HCT116 (cell line): Measurements from ENCODE around the gene NEK6. TPM values are rescaled to one million over a fixed set of nuclear protein-coding genes. Genes with fewer than 3 reads are reported as not detected.

Source experiments
- ATAC-seq: fragments of 200-7000 bp; cut with Tn5 transposase; 2 replicates; pipeline ENCODE4 v1.9.1; 2020; ENCODE audit warnings: mild to moderate bottlenecking, moderate library complexity
- BruUV-seq: library from RNA; stranded (reverse); fragments of 400-500 nt; replicated peaks from 2 replicates; lab custom pipeline; 2021; lab: Mats Ljungman, UMichigan
- CTCF ChIA-PET: fragments of 300-600 bp; sonication (Branson Sonifier 250); formaldehyde crosslinking; loops from one replicate; lab custom pipeline; 2021; ENCODE audit warnings: antibody characterized with exemption; lab: Charles Lee
- POLR2A ChIA-PET: fragments of 300-600, 350-600 bp; sonication (Branson Sonifier 250); formaldehyde crosslinking; loops from one replicate; lab custom pipeline; 2021; ENCODE audit warnings: antibody characterized with exemption; lab: Charles Lee
- RAD21 ChIA-PET, 2 experiments: fragments of 300-600 bp; sonication (Branson Sonifier 250); formaldehyde crosslinking; loops; one replicate each; lab custom pipeline; 2023; ENCODE audit warnings: low total read pairs in 2 of 2; ENCODE audit not compliant: uncharacterized antibody in 2 of 2, unreplicated experiment in 2 of 2, low non-redundant PET in 1 of 2; lab: Charles Lee
- DNase-seq: peaks from one replicate; pipeline ENCODE4 v3.0.0-alpha.2; 2010; ENCODE audit warnings: low read depth, low spot score
- H2AFZ ChIP-seq: fragments of 200-600 bp; shearing (Covaris generic), sonication (generic); 2 replicates; pipeline ENCODE4 v1.6.1; 2017; ENCODE audit warnings: low read depth, mixed run types, mixed read lengths, antibody characterized with exemption, low read length; ENCODE audit not compliant: poor library complexity, severe bottlenecking
- H3K27ac ChIP-seq: 2 replicates; pipeline ENCODE4 v1.5.1; 2012; ENCODE audit warnings: low read depth, low read length
- H3K27me3 ChIP-seq: fragments of 200-600 bp; sonication (generic); 2 replicates; pipeline ENCODE4 v1.6.1; 2016; ENCODE audit warnings: mixed run types, low read length, mixed read lengths; ENCODE audit not compliant: insufficient read depth
- H3K36me3 ChIP-seq, 2 experiments: fragments of 200-500 bp in 1 of 2; fragments of 200-600 bp in 1 of 2; sonication (Bioruptor generic) in 1 of 2; sonication (generic) in 1 of 2; 2 replicates each; pipeline versions ENCODE4 v1.5.1 to v1.6.1; 2014 to 2016; ENCODE audit warnings: low read length in 2 of 2, inconsistent platforms in 1 of 2, mixed read lengths in 1 of 2, mixed run types in 1 of 2; ENCODE audit not compliant: insufficient read depth in 2 of 2, control insufficient read depth in 1 of 2
- H3K4me1 ChIP-seq, 2 experiments: fragments of 200-600 bp in 1 of 2; sonication (generic) in 1 of 2; 2 replicates each; pipeline versions ENCODE4 v1.5.1 to v1.6.1; 2012 to 2017; ENCODE audit warnings: low read length in 2 of 2, inconsistent platforms in 1 of 2, mild to moderate bottlenecking in 1 of 2, mixed read lengths in 1 of 2, mixed run types in 1 of 2, moderate library complexity in 1 of 2; ENCODE audit not compliant: insufficient read depth in 2 of 2, control insufficient read depth in 1 of 2
- H3K4me2 ChIP-seq: fragments of 200-600 bp; sonication (generic); 2 replicates; pipeline ENCODE4 v1.6.1; 2017; ENCODE audit warnings: mixed run types, low read length, mixed read lengths
- H3K4me3 ChIP-seq, 2 experiments: fragments of 200-600 bp in 1 of 2; sonication (generic) in 1 of 2; replicated peaks in 1 of 2; 2 replicates each; pipeline ENCODE4 v1.5.1; 2011 to 2016; ENCODE audit warnings: low read length in 2 of 2, control low read depth in 1 of 2, low read depth in 1 of 2, mild to moderate bottlenecking in 1 of 2, mixed read lengths in 1 of 2, mixed run types in 1 of 2
- H3K79me2 ChIP-seq: fragments of 200-600 bp; sonication (generic); 2 replicates; pipeline ENCODE4 v1.6.1; 2017; ENCODE audit warnings: mild to moderate bottlenecking, mixed run types, low read length, moderate library complexity, mixed read lengths; ENCODE audit not compliant: insufficient read depth
- H3K9ac ChIP-seq: fragments of 200-600 bp; sonication (generic); 2 replicates; pipeline ENCODE4 v1.6.1; 2016; ENCODE audit warnings: low read length, mixed read lengths
- H3K9me2 ChIP-seq: fragments of 200-600 bp; sonication (generic), shearing (Covaris generic); 2 replicates; pipeline ENCODE4 v1.6.1; 2017; ENCODE audit warnings: mixed run types, mild to moderate bottlenecking, moderate library complexity; ENCODE audit not compliant: insufficient read depth
- H3K9me3 ChIP-seq, 2 experiments: fragments of 200-500 bp in 1 of 2; fragments of 200-600 bp in 1 of 2; sonication (Bioruptor generic) in 1 of 2; sonication (generic) in 1 of 2; 2 replicates each; pipeline ENCODE4 v1.6.1; 2014 to 2017; ENCODE audit warnings: low read length in 2 of 2, mixed read lengths in 2 of 2, inconsistent platforms in 1 of 2, low read depth in 1 of 2, mild to moderate bottlenecking in 1 of 2, mixed run types in 1 of 2, moderate library complexity in 1 of 2; ENCODE audit not compliant: control insufficient read depth in 1 of 2, insufficient read depth in 1 of 2
- H4K20me1 ChIP-seq: fragments of 200-600 bp; sonication (generic), shearing (Covaris generic); 2 replicates; pipeline ENCODE4 v1.6.1; 2017; ENCODE audit warnings: mixed run types, mild to moderate bottlenecking, moderate library complexity; ENCODE audit not compliant: insufficient read depth
- ATF3 ChIP-seq: IDR thresholded peaks from 2 replicates; pipeline ENCODE4 v1.6.1; 2012
- CEBPB ChIP-seq: IDR thresholded peaks from 2 replicates; pipeline ENCODE4 v1.6.1; 2012; ENCODE audit warnings: low read depth
- CTCF ChIP-seq, 3 experiments: fragments of 200-600 bp in 1 of 3; sonication (generic) in 1 of 3; IDR thresholded peaks in 2 of 3; conservative IDR thresholded peaks in 1 of 3; 2 replicates each; pipeline ENCODE4 v1.5.1; 2012 to 2017; ENCODE audit warnings: low read depth in 2 of 3, low read length in 2 of 3, antibody characterized with exemption in 1 of 3, borderline replicate concordance in 1 of 3, control low read depth in 1 of 3, mild to moderate bottlenecking in 1 of 3, mixed read lengths in 1 of 3, mixed run types in 1 of 3, moderate library complexity in 1 of 3; ENCODE audit not compliant: insufficient read depth in 1 of 3
- ELF1 ChIP-seq: IDR thresholded peaks from 2 replicates; pipeline ENCODE4 v1.6.1; 2012; ENCODE audit warnings: low read depth, borderline replicate concordance
- EZH2 ChIP-seq: fragments of 200-600 bp; sonication (generic); IDR thresholded peaks from 2 replicates; pipeline ENCODE4 v1.6.1; 2017; ENCODE audit warnings: antibody characterized with exemption, mixed run types
- EZH2phosphoT487 ChIP-seq: fragments of 200-600 bp; IDR thresholded peaks from 2 replicates; pipeline ENCODE4 v1.6.1; 2018; ENCODE audit warnings: antibody characterized with exemption, borderline replicate concordance
- FOSL1 ChIP-seq: IDR thresholded peaks from 2 replicates; pipeline ENCODE4 v1.6.1; 2012; ENCODE audit warnings: low read depth
- JUND ChIP-seq: IDR thresholded peaks from 2 replicates; pipeline ENCODE4 v1.6.1; 2012
- MAX ChIP-seq: IDR thresholded peaks from 2 replicates; pipeline ENCODE4 v1.6.1; 2012
- POLR2A ChIP-seq: IDR thresholded peaks from 2 replicates; pipeline ENCODE4 v1.7.0; 2011; ENCODE audit warnings: borderline replicate concordance; ENCODE audit not compliant: insufficient read depth, insufficient read length; ENCODE audit errors: extremely low read depth
- POLR2AphosphoS5 ChIP-seq: IDR thresholded peaks from 2 replicates; pipeline ENCODE4 v1.6.1; 2011; ENCODE audit warnings: mild to moderate bottlenecking, low read depth, low read length, moderate library complexity
- SIN3A ChIP-seq: IDR thresholded peaks from 2 replicates; pipeline ENCODE4 v1.6.1; 2012; ENCODE audit warnings: low read depth
- SRF ChIP-seq: IDR thresholded peaks from 2 replicates; pipeline ENCODE4 v1.6.1; 2012; ENCODE audit warnings: low read depth
- TCF7L2 ChIP-seq: IDR thresholded peaks from 2 replicates; pipeline ENCODE4 v1.7.0; 2011; ENCODE audit warnings: borderline replicate concordance, inconsistent platforms; ENCODE audit not compliant: insufficient read depth, insufficient read length; ENCODE audit errors: extremely low read depth
- YY1 ChIP-seq: IDR thresholded peaks from 2 replicates; pipeline ENCODE4 v1.6.1; 2011; ENCODE audit warnings: low read length, low read depth, moderate library complexity, mild to moderate bottlenecking; ENCODE audit not compliant: insufficient replicate concordance; ENCODE audit errors: extremely low read depth
- ZFX ChIP-seq: fragments of 450-650 bp; IDR thresholded peaks from 2 replicates; pipeline ENCODE4 v1.6.1; 2017
- intact Hi-C: fragments of 100-400 bp; cut with micrococcal nuclease; formaldehyde crosslinking; loops from 2 replicates; pipeline ENCODE4 v1.10.0; 2022
- total RNA-seq: library from RNA; stranded (reverse); gene quantifications from one replicate; pipeline ENCODE4 v1.2.1, GENCODE V29; 2021; ENCODE audit not compliant: unreplicated experiment

NEK6 gene
- total RNA-seq, 1 experiment from 2014 or later, result 40.8 TPM

GRCh38 chr9:124359426-124359825, 101.7 kb downstream of the NEK6 start:
- no peak overlapping the region for H2AFZ ChIP-seq
- H3K79me2 ChIP-seq, result peaks cover 98% of the 10 kb centered on the region
- ChIA-PET POLR2A (no interaction called here), CTCF (no interaction called here)
- H3K27me3 ChIP-seq, result no peaks in the 10 kb centered on the region
- H3K4me3 ChIP-seq, result no peak overlapping the region
- no TSS peak for BruUV-seq
- H3K9ac ChIP-seq, result no peak overlapping the region
- H3K36me3 ChIP-seq, result peaks cover 0 to 10% of the 10 kb centered on the region in 2 experiments; a peak in 1 of 4 replicates
- TF ChIP-seq JUND (no peak), FOSL1 (no peak), YY1 (no peak), POLR2A (no peak), ZFX (no peak), SRF (no peak), CTCF (IDR thresholded peaks at IDR 0.05 in 2 of 3, conservative IDR thresholded peaks at IDR 0.05 in 1 of 3; ENCODE audit: borderline replicate concordance in 1 of 3, insufficient read depth in 1 of 3, low read depth in 2 of 3, low read length in 2 of 3) (no peak), MAX (no peak), EZH2phosphoT487 (no peak), TCF7L2 (no peak), SIN3A (no peak), POLR2AphosphoS5 (no peak), ELF1 (no peak), CEBPB (no peak), ATF3 (no peak), EZH2 (no peak)
- TF ChIP-seq, all 23 proteins: peak for 0
- no peaks in the 10 kb centered on the region for H3K4me1 ChIP-seq
- no peak overlapping the region for H3K27ac ChIP-seq
- ATAC-seq (no peak), DNase-seq (no peak)
- H3K4me2 ChIP-seq, result no peak overlapping the region
- RAD21 ChIA-PET, result no interaction called here
- peaks cover 25% of the 10 kb centered on the region; the same call in 1 of the 2 replicates for H4K20me1 ChIP-seq
- intact Hi-C loops, result no loop called here
- H3K9me3 ChIP-seq, result no peaks in the 10 kb centered on the region
- no peaks in the 10 kb centered on the region for H3K9me2 ChIP-seq
